Stimulated activated naive CD8-positive, alpha-beta T cell treated with anti-CD3 and anti-CD28 coated beads, Interleukin-15, Interleukin-2, amounts not matched to agents 100 U/mL and 50 U/mL, for 24 hours (primary cell): ENCODE measurements around the gene RARRES2.

ENCODE experiments used
- ATAC-seq: fragments of 150-1000 bp; cut with Tn5 transposase; one replicate; pipeline ENCODE4 v1.10.0; 2021
- DNase-seq: peaks from one replicate; pipeline ENCODE4 v3.0.0; 2021

RARRES2 gene

DNA sequence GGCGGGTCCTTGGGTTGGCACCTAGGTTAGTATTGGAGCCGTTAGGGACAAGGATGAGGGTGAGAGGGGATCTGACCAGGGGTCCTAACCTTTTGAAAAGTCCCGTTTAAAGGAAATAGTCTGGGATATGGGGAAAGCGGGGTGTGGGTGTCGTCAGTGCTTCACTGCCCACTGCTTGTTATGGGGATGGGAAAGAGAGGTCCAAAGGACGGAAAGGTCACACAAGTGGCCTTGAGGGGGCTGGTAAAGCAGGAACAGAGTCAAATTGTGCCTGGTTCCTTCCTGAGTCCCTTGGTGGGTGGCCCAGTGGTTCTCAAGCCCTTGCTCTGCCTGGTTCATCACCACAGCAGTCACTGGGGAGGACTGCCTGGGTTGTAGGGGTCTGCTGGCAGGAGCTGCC is 35.1 kb upstream of the RARRES2 start:
- ATAC-seq (no peak), DNase-seq (no peak)

DNA sequence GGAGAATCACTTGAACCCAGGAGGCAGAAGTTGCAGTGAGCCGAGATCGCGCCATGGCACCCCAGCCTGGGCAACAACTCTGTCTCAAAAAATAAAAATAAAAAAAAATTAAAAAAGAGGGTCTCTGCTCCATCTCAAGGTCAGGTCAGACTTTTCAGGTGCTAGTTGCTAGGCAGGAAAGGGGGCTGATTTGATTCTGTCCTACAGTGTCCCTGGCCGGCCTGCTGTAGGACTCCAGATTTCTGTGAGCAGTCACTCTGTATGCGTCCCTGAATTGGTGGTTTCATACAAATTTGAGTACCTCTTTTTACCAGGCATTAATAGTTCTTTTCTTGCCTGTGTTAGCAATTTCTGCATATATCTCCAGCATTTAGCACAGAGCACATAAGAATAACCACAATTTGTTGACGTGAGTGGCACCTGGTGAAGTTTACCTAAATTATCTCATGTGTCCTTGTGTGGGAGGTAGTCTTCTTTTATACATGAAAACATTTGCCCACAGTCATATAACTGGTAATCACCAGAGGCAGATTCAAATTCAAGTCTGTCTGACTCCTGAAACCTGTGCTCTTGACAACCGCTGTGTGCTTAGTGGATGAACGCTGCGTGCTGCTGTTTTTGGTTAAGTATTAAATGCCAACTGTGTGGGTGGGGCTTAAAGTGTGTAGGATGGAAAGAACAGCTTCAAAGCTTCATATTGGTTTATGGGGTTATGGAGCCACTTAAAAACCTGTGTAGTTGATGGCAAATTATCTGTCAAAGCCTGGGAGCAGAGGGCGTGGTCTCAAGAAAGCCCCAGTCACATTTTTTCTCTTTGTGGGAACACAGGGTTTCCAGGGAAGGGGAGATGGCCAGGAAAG is 34.5 kb upstream of the RARRES2 start:
- DNase-seq (peak; percentile 54), ATAC-seq (peak; percentile 13)

DNA sequence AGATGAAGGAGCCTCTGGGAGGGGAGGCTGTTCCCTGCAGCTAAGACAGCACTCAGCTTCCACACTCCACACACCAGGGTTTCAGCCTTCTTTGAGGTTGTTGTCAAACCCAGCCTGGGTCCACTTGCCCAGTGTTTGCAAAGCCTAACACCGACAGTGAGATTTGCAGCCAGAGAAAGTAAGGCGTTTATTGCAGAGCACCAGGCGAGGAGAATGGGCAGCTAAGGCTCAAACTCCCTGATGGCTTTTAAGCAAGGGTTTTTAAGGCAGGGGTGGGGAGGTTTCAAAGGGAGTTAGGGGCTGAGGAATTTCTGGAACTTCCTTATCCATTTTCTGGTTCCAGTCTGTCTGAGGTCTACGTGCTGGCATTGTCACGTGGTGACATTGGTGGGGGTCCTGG is 33.0 kb upstream of the RARRES2 start:
- ATAC-seq (no peak), DNase-seq (no peak)

DNA sequence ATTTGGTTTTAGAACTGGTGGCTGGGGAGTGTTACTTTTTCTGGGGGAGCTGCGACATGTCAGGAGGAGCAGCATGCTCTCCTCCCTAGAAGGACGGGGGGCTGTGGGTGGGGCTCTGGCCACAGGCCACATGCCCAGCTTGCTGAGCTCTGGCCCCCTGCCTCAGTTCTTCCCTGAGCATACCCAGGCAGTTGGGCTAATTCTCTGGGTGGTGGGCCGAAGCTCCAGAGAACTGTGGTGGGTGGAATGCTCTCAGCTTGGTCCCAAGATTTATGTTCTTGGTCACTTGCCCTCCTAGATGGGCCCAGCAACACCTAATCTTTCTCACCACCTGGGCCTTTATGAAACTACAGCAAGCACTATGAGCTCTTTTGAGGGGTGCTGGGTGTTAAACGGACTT is 32.6 kb upstream of the RARRES2 start:
- DNase-seq, result no peak
- ATAC-seq, result no peak

DNA sequence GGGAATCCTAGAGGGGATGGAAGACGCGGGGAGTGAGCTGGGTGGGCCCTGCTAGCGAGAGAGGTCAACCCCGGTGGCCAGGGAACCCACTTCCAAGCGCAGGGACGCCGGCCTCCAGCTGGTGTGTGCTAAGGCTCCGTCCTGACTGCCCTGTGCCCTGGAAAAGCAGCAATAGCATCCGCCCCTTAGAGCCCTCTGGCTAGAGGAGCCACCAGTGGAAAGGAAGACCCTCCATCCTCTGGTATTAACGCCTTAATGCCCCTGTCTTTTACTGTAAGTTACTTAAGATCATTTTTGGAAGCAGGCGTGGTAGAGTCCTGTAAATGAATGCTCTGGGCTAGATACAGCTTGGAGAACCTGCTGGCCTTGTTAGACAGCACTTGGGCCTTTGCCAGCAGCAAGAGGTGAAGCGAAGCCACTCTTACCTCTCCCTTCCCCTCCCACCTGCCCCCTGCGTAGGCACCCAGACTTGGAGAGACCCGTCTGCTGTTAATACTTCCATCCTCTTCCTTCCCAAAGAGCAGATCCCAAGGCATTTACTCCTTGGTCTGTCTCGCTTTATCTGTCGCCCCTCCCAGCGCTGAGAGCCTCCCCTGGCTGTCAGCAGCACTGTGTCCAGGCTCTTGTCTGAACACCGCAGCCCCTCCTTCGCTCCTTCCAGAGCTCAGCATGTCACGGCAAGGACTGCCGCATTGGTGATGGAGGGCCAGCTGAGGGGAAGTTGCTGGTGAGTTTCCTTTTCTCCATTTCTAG is 31.8 kb upstream of the RARRES2 start:
- no peak for DNase-seq
- no peak for ATAC-seq

DNA sequence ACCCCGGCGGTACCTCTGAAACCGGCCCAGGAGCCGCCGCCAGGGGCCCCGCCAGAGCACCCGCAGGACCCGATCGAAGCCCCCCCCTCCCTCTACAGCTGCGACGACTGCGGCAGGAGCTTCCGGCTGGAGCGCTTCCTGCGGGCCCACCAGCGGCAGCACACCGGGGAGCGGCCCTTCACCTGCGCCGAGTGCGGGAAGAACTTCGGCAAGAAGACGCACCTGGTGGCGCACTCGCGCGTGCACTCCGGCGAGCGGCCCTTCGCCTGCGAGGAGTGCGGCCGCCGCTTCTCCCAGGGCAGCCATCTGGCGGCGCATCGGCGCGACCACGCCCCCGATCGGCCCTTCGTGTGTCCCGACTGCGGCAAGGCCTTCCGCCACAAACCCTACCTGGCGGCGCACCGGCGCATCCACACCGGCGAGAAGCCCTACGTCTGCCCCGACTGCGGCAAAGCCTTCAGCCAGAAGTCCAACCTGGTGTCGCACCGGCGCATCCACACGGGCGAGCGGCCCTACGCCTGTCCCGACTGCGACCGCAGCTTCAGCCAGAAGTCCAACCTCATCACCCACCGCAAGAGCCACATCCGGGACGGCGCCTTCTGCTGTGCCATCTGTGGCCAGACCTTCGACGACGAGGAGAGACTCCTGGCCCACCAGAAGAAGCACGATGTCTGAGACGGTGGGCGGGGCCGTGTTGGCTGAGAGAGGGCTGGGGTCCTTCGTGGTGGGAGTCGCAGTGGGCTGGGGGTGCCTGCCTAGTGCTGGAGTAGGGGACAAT is 31.0 kb upstream of the RARRES2 start:
- ATAC-seq (no peak), DNase-seq (no peak)

DNA sequence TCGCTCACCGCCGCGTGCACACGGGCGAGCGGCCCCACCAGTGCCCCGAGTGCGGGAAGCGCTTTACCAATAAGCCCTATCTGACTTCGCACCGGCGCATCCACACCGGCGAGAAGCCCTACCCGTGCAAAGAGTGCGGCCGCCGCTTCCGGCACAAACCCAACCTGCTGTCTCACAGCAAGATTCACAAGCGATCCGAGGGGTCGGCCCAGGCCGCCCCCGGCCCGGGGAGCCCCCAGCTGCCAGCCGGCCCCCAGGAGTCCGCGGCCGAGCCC is 30.5 kb upstream of the RARRES2 start:
- ATAC-seq (no peak), DNase-seq (no peak)

DNA sequence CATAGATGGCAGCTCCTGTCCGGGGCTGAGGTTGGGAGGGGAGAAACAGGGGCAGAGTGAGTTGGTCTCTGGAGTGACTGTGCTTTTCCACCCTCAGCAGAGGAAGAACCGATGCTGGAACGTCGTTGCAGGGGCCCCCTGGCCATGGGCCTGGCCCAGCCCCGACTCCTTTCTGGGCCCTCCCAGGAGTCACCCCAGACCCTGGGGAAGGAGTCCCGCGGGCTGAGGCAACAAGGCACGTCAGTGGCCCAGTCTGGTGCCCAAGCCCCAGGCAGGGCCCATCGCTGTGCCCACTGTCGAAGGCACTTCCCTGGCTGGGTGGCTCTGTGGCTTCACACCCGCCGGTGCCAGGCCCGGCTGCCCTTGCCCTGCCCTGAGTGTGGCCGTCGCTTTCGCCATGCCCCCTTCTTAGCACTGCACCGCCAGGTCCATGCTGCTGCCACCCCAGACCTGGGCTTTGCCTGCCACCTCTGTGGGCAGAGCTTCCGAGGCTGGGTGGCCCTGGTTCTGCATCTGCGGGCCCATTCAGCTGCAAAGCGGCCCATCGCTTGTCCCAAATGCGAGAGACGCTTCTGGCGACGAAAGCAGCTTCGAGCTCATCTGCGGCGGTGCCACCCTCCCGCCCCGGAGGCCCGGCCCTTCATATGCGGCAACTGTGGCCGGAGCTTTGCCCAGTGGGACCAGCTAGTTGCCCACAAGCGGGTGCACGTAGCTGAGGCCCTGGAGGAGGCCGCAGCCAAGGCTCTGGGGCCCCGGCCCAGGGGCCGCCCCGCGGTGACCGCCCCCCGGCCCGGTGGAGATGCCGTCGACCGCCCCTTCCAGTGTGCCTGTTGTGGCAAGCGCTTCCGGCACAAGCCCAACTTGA is 29.9 kb upstream of the RARRES2 start:
- ATAC-seq, result no peak
- DNase-seq, result no peak

DNA sequence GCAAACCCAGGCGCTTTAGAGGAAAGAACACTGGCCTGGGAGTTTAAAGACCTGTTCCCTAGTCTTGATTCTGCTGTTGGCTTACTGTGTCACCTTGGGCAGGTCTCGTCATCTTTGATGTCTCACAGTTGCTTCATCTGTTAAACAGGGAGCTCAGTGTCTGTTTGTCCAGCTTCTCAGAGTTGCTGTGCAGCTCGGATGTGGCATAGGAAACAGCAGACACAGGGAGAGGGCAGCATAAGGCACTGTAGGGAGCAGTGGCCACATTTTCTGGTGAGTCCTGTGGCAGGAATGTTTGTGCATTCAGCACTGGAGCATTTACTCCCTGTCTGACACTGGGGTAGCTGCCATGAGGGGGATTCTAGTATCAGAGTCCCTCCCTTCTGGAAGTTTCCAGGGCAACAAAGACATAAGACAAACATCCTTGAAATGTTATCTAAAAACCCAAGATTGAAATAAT is 29.2 kb upstream of the RARRES2 start:
- ATAC-seq, result no peak
- DNase-seq, result no peak

DNA sequence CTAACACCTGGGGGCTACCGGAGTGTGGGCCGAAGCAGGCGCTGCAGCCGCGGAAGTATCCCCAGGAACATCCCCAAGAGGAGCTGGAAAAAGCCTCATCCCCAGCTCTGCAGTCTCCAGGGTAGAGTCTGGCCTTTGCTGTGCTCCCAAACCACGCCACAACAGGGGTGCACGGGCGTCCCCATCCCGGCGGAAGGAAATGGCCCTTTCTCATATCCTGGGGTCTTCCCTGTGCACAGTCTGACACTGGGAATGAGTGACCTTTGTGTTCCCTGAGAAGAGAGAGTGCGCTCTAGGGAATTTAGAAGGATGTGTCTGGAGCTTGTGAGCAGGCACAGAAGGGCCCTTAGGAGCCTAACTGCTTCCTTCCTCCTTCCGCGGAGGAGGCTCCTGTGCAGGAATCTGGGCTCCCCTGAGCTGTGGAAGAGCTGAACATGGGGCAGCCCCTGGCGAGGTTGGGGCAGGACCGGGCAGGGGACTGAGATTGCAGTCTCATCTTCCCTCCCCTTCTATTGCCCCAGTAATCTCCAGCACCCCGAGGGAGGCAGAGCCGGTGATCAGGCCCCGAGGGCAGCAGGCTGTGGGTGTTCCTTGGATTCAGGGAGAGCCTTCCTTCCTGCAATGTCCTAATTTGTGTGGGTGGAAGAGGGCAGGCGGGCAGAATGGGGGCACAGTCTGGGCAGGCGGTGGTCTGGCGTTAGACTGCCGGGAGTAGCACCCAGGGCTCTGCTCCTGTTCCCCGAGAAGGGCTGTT is 28.5 kb upstream of the RARRES2 start:
- ATAC-seq (no peak), DNase-seq (no peak)

DNA sequence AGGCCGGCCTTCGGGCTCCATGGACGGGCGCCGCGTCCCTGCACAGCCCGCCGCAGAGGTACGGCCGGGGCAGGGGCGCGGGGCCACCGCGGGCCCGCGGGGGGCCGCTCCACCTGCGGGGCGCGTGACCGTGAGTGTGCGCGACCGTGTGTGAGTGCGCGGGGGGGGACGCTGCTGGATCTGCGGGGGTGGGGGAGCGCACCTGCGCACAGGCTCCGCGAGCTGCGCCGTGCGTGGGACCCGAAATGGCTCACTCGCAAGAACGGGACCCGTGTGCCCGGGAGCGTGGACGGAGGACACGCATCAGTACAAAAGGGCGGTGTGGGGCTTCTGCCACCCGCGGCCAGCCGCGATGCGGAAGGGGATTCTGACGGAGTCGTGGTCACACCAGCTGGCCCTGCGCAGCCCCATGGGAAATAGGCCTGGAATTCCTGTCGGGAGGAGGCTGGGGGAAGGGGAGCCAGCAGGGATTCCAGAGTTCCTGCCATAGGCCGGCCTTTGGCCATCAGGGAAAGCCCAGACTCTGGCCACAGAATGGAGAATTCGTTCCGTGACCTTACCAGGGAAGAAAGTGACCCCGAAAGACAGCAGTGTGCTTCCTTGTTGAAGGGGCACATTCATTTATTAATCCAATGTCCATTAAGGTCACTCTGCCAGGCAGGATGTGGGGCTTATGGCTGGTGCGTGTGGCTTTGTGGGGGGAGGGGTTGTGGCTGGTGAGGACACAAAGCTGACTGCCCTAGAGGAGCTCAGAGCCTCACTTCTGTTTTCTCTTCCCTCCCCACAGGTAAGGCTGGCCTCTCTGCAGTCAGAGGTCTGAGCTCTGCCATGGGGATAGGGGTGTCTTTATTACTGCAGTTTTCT is 27.7 kb upstream of the RARRES2 start:
- DNase-seq (peak; percentile 58), ATAC-seq (no peak)

DNA sequence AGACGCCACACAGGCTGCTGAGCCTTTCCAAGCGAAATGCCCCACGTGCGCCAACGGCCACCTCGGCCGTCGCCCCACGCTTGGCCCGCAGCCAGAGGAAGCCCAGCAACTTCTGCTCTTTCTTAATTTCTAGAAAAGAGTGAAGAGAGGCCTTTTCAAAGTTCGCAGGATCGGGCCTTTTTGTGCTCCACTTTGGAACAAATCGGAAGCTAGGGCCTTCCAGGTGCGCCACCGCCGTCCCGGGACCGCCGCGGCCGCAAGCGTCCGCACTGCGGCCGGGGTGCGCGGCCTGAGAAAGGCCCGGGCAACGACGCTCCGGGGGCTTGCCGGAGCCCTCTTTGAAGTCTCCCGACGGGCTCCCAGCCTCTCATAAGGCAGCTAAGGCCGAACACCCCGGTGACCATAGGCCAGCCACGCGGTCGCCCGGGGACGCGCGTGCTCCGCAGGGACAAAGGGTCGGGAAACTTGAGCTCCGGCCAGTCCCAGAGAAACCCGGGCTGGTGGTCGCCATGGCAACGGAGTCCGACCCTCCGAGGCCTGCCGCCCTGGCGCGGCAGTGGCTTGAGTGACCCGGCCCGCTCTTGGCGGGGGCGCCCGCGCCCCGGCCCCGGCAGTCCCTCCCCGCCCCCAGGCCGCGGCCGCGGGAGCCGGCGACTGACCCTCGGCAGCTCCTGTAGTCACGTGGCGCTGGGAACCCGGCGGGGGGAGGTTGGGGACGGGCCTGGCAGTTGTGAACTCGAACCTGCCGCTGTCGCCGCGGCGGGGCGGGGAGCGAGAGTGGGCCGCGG is 26.9 kb upstream of the RARRES2 start, which contains the start of gene REPIN1:
TSS of gene REPIN1 (plus strand) at position 727 of the 788 bp plus-strand sequence. CDS start 890 bp downstream, outside the sequence.
- peak; percentile 47 for ATAC-seq
- DNase-seq, result peak; percentile 85

DNA sequence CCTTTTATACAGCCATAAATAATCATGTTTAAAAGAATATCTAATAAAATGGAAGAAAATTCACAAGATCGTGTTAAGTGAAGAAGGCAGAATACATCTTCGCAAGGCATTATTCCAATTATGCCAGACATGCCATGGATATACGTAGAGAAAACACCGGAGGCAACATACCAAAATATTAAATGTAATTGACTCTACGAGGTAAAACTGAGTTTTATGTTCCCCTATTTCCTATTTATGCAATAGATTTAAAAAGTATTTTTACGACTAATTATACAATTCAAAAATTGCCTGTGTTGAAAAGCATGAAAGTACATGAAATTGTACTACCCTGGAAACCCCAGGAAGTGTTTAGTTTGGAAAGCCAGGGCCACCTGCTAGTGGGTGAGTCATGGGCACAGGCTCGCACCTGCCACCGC is 26.3 kb upstream of the RARRES2 start:
- DNase-seq (no peak), ATAC-seq (peak; percentile 37)

DNA sequence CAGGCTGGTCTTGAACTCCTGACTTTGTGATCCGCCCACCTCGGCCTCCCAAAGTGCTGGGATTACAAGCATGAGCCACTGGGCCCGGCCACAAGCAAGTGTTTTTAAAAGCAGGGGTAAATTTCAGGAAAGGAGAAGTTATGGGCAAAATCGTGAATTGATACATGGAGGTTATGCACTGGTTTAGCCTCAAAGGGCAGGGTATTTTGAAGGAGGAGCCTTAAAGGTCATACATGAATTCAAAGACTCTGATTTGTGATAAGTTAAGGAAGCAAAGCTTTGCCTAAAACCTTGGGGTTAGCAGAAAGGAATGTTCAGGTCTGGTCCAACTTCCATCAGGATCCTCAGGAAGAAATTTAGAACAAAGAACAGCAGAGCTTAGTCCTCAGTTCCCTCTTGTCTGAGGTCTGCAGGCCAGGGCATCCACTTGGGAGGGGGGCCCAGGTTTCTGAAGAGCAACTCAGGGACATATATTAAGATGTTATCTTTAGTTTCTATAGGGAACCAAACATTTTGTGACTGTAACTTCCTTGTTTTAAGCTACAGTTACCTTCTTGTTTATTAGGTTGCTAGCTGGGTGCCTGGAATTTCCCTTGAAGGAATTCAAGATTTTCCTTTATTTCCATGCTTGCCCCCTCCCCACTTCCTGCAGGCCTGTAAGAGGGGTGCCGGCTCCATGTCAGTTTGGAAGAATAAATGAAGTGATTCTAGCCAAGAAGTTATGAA is 24.4 kb upstream of the RARRES2 start:
- ATAC-seq, result no peak
- DNase-seq, result no peak

DNA sequence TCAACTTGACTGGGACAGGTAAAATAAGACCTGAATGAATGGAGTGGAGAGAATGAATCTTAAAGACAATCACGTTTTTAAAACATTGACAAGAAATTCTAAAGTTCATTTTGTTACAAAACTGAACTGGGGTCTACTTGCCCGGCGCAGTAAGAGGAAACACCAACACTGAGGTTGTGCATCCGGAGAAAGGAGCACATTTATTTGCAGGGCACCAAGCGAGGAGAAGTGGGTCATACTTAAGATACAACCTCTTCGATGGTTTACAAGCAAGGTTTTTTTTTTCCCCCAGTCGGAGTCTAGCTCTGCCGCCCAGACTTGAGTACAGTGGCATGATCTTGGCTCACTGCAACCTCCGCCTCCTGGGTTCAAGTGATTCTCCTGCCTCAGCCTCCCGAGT is 23.8 kb upstream of the RARRES2 start:
- no peak for ATAC-seq
- no peak for DNase-seq

DNA sequence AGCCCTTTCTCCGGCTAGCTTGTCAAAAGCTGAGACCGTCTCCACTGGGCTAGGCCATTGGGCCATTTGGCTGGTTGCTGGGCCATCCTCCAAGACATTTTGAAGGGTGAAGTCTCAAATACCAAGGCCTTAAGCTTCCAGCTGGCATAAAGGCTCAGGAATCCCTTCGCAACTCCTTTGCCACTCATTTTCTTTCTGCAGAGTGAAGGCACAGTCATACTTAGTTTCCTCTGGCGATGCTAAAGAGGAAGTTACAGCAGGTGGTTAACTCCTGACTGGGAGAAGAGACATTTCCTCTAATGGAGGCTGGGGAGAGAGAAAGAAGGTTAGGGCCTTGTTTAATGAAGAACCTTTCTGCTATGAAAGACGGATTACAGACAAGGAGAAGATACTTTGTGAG is 22.4 kb upstream of the RARRES2 start:
- ATAC-seq (no peak), DNase-seq (no peak)

DNA sequence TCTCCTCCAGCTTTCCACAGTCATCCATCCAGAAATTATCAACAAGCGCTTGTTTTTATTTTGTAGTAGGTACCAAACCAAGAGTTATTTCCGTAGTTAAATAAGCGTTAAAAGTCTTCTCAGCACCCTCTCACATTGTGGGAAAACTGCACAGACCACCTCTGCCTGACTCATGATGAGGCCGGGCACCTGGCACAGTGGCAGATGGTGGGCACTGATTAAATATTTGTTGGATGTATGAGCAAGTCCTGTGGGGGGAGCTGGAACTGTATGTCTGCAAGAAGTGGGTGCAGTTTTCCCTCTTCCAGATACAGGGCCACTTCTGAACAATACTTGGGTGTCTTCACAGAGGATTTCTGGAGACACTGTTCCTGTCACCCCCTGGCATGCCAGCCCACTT is 21.9 kb upstream of the RARRES2 start:
- DNase-seq (no peak), ATAC-seq (no peak)

DNA sequence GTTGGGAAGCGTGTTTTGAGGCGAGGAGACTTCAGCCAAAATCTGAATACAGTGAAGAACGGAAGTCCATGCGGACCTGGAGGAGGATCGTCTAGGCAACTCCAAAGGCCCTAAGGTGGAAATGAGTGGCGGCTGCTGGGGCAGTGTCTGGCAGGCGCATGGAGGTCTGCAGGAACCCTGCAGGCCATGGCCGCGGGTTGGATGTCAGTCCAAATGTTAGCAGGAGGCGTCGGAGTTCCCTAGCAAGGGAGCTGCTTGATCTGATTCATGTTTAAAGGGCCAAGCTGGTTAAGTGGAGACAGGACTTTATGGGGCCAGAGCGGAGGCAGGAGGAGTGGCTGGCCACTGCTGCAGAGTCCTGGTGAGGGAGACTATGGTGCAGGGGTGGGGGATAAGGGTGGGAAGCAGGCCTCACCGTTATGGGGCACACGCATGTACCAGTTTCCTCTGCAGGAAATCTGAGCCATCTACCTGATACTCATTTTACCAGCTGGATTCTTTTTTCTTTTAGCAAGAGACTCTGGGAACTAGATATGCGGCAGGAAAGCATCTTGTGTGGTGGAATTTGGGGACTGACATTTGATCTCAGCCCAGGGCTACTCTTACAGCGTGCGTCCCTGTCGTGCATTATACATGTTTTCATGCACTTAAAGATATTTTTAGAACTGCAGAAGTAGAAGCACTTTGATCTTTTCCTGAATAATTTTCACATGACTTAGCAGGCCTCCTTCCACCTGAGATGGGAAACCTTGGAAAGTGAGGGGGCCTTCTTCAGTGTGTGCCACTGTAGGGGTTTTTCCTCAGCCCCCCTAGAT is 20.6 kb upstream of the RARRES2 start:
- ATAC-seq, result no peak

More for the DNA sequence above, 20.6 kb upstream of the RARRES2 start:
- no peak for DNase-seq
